Liver (tissue), 3 donors: ENCODE results near the gene IL23A.

Experiments
- EGR1 ChIP-seq, 2 donors: IDR thresholded peaks; 2 replicates each; pipeline ENCODE4 v1.6.1; 2016 to 2018; ENCODE audit warnings: antibody characterized with exemption in 2 of 2, low read depth in 2 of 2
- FOXA2 ChIP-seq: IDR thresholded peaks from 2 replicates; pipeline ENCODE4 v1.6.1; 2016; ENCODE audit warnings: antibody characterized with exemption
- JUND ChIP-seq, 2 donors: IDR thresholded peaks; 2 replicates each; pipeline ENCODE4 v1.6.1; 2016; ENCODE audit warnings: antibody characterized with exemption in 2 of 2
- RAD21 ChIP-seq, 2 donors: IDR thresholded peaks; 2 replicates each; pipeline ENCODE4 v1.6.1; 2016; ENCODE audit warnings: antibody characterized with exemption in 2 of 2, mild to moderate bottlenecking in 2 of 2
- YY1 ChIP-seq: IDR thresholded peaks from 2 replicates; pipeline ENCODE4 v1.6.1; 2016; ENCODE audit warnings: antibody characterized with exemption, mild to moderate bottlenecking
- TF ChIP-seq, protein P1 (sequence below): fragments of 150-350 bp; IDR thresholded peaks from 2 replicates; pipeline ENCODE4 v1.5.1; 2017; ENCODE audit warnings: improper control_type of control experiment, low read depth, low read length; ENCODE audit not compliant: missing input control
- TF ChIP-seq, protein P2 (sequence below): IDR thresholded peaks from 2 replicates; pipeline ENCODE4 v1.6.1; 2016; ENCODE audit warnings: antibody characterized with exemption
- donor health status: healthy.
- donor health status: healthy.

DNA sequence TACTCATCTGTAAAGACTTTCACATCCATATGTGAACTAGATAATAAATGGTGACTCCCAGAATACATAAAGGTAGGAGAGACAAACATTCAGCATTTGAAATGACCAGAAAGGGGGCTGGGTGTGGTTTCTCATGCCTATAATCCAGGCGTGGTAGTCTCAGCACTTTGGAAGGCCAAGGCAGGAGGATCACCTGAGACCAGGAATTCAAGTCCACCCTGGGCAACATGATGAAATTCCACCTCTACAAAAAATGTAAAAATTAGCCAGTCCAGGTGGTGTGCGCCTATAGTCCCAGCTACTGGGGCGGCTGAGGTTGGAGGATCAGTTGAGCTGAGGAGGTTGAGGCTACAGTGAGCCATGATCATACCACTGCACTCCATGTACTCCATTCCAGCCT lies 34.4 kb upstream of the IL23A start:
- TF ChIP-seq, protein P1, sequence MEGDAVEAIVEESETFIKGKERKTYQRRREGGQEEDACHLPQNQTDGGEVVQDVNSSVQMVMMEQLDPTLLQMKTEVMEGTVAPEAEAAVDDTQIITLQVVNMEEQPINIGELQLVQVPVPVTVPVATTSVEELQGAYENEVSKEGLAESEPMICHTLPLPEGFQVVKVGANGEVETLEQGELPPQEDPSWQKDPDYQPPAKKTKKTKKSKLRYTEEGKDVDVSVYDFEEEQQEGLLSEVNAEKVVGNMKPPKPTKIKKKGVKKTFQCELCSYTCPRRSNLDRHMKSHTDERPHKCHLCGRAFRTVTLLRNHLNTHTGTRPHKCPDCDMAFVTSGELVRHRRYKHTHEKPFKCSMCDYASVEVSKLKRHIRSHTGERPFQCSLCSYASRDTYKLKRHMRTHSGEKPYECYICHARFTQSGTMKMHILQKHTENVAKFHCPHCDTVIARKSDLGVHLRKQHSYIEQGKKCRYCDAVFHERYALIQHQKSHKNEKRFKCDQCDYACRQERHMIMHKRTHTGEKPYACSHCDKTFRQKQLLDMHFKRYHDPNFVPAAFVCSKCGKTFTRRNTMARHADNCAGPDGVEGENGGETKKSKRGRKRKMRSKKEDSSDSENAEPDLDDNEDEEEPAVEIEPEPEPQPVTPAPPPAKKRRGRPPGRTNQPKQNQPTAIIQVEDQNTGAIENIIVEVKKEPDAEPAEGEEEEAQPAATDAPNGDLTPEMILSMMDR, result no peak
- TF ChIP-seq JUND (IDR thresholded peaks at IDR 0.05), result no peak
- TF ChIP-seq, protein P2, sequence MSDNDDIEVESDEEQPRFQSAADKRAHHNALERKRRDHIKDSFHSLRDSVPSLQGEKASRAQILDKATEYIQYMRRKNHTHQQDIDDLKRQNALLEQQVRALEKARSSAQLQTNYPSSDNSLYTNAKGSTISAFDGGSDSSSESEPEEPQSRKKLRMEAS, result no peak
- TF ChIP-seq FOXA2, result no peak
- TF ChIP-seq YY1, result no peak
- TF ChIP-seq EGR1 (IDR thresholded peaks at IDR 0.05; ENCODE audit: low read depth in 2 of 2), result no peak
- TF ChIP-seq RAD21 (IDR thresholded peaks at IDR 0.05), result no peak
